HepG2 (cell line): ENCODE measurements around the gene NR2C1. TPM values are rescaled to one million over a fixed set of nuclear protein-coding genes. Genes with fewer than 3 reads are reported as not detected.

ENCODE experiments used
- BATF2 ChIP-seq: sonication (generic); formaldehyde crosslinking; IDR thresholded peaks from 2 replicates; pipeline ENCODE4 v1.8.0; 2022; ENCODE audit warnings: mild to moderate bottlenecking, missing genetic modification reagents, moderate library complexity
- CEBPB ChIP-seq: IDR thresholded peaks from 2 replicates; pipeline ENCODE4 v1.6.1; 2011; ENCODE audit warnings: low read depth, low read length, improper control_type of control experiment, borderline replicate concordance
- DNMT1 ChIP-seq: sonication (generic); formaldehyde crosslinking; IDR thresholded peaks from 2 replicates; pipeline ENCODE4 v1.5.1; 2020; ENCODE audit warnings: mild to moderate bottlenecking, missing genetic modification reagents
- E2F2 ChIP-seq: sonication (generic); formaldehyde crosslinking; IDR thresholded peaks from 2 replicates; pipeline ENCODE4 v1.4.0; 2020; ENCODE audit warnings: missing genetic modification reagents, borderline replicate concordance
- HNRNPH1 ChIP-seq: fragments of 200-400 bp; formaldehyde crosslinking; optimal IDR thresholded peaks from 2 replicates; pipeline ENCODE3; 2017; ENCODE audit warnings: mild to moderate bottlenecking, low read depth, low read length
- RFXANK ChIP-seq: IDR thresholded peaks from 2 replicates; pipeline ENCODE4 v1.6.1; 2016
- STAT5B ChIP-seq: sonication (generic); formaldehyde crosslinking; IDR thresholded peaks from 2 replicates; pipeline ENCODE4 v1.4.0; 2020; ENCODE audit warnings: missing genetic modification reagents
- SYNCRIP ChIP-seq: fragments of 200-400 bp; formaldehyde crosslinking; IDR thresholded peaks from 2 replicates; pipeline ENCODE4 v1.6.1; 2018; ENCODE audit warnings: mild to moderate bottlenecking, low read depth, low read length; ENCODE audit not compliant: insufficient read depth
- TMF1 ChIP-seq: sonication (generic); formaldehyde crosslinking; IDR thresholded peaks from 2 replicates; pipeline ENCODE4 v1.8.1; 2022; ENCODE audit warnings: low read depth, missing genetic modification reagents
- ZKSCAN5 ChIP-seq: sonication (generic); formaldehyde crosslinking; IDR thresholded peaks from 2 replicates; pipeline ENCODE4 v1.5.1; 2020; ENCODE audit warnings: mild to moderate bottlenecking, missing genetic modification reagents
- ZNF431 ChIP-seq: sonication (generic); formaldehyde crosslinking; IDR thresholded peaks from 2 replicates; pipeline ENCODE4 v1.9.0; 2022; ENCODE audit warnings: missing genetic modification reagents, low read depth, mild to moderate bottlenecking, borderline replicate concordance
- ZSCAN30 ChIP-seq: sonication (generic); formaldehyde crosslinking; IDR thresholded peaks from 2 replicates; pipeline ENCODE4 v1.5.0; 2020; ENCODE audit warnings: mild to moderate bottlenecking, missing genetic modification reagents
- polyA plus RNA-seq, 8 experiments: library from polyadenylated mRNA; depleted of rRNA in 3 of 8; stranded (reverse) in 7 of 8; unstranded in 1 of 8; fragments of >200 nt; fragmentation: Illumina TruSeq in 4 of 8; extraction: Trizol in 4 of 8; gene quantifications; 2 replicates each; pipeline versions ENCODE4 v1.2.1 to v1.2.3, GENCODE V29; 2011 to 2016; ENCODE audit warnings: low read depth in 4 of 8, missing spikeins in 1 of 8, mixed read lengths in 1 of 8; ENCODE audit not compliant: insufficient read depth in 1 of 8
- total RNA-seq, 5 experiments: library from RNA; depleted of rRNA; stranded (reverse); fragments of >200 nt; fragmentation: Illumina TruSeq; extraction: Trizol; gene quantifications; 2 replicates each; pipeline ENCODE4 v1.2.3, GENCODE V29; 2016; ENCODE audit warnings: low read depth in 1 of 5
- TF ChIP-seq, protein P1 (sequence below): sonication (generic); formaldehyde crosslinking; IDR thresholded peaks from 2 replicates; pipeline ENCODE4 v1.4.0; 2020; ENCODE audit warnings: mild to moderate bottlenecking, missing genetic modification reagents, borderline replicate concordance
- TF ChIP-seq, protein P2 (sequence below): sonication (generic); formaldehyde crosslinking; IDR thresholded peaks from 2 replicates; pipeline ENCODE4 v1.8.0; 2022; ENCODE audit warnings: mild to moderate bottlenecking, missing genetic modification reagents, borderline replicate concordance
- TF ChIP-seq, protein P3 (sequence below): sonication (generic); formaldehyde crosslinking; conservative IDR thresholded peaks from 2 replicates; pipeline ENCODE4 v1.8.0; 2022; ENCODE audit warnings: missing genetic modification reagents
- TF ChIP-seq, protein P4 (sequence below): IDR thresholded peaks from 2 replicates; pipeline ENCODE4 v1.6.1; 2016; ENCODE audit warnings: missing compliant biosample characterization, missing genetic modification reagents, borderline replicate concordance

The NR2C1 gene
- total and polyA plus RNA-seq, 2 of the 13 experiments (the other 11 are each of a cell fraction or from before 2014, with no cell fraction given): 38.0 to 70.8 TPM

DNA sequence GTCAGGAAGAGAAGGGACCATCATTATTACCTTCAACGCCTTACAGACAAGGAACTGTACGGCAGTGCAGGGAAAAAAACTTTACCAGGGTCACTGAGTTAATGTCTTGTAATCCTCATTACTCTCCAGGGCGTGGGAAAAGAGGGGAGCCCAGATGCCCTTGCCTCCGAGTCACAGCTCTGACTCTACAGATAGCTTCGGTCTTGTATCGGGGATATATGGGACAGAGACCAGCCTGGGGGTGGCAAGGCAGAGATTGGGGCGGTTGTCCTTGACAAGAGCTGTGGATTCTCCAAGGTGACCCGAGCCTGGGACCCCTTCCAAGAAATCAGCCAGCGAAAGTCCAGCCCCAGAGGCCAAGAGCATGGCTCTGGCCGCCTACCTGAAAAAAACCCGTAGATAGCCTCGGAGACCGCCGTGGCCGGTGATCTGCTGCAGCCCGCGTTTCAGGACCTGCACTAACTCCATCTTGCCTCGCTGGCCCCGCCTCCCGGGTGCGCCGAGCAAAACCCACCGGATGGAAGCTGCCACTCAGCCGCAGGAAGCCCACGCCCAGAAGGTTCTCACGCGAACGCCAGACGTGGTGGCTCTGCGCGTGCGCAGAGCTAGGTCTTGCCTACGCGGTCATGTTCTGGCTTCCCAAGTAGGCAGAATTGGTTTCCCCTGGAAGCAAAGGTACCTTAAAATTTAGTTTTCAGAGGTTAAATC, 70.1 kb downstream of the NR2C1 start, which contains the start of gene NDUFA12 (continued):
- TF ChIP-seq, protein P1, sequence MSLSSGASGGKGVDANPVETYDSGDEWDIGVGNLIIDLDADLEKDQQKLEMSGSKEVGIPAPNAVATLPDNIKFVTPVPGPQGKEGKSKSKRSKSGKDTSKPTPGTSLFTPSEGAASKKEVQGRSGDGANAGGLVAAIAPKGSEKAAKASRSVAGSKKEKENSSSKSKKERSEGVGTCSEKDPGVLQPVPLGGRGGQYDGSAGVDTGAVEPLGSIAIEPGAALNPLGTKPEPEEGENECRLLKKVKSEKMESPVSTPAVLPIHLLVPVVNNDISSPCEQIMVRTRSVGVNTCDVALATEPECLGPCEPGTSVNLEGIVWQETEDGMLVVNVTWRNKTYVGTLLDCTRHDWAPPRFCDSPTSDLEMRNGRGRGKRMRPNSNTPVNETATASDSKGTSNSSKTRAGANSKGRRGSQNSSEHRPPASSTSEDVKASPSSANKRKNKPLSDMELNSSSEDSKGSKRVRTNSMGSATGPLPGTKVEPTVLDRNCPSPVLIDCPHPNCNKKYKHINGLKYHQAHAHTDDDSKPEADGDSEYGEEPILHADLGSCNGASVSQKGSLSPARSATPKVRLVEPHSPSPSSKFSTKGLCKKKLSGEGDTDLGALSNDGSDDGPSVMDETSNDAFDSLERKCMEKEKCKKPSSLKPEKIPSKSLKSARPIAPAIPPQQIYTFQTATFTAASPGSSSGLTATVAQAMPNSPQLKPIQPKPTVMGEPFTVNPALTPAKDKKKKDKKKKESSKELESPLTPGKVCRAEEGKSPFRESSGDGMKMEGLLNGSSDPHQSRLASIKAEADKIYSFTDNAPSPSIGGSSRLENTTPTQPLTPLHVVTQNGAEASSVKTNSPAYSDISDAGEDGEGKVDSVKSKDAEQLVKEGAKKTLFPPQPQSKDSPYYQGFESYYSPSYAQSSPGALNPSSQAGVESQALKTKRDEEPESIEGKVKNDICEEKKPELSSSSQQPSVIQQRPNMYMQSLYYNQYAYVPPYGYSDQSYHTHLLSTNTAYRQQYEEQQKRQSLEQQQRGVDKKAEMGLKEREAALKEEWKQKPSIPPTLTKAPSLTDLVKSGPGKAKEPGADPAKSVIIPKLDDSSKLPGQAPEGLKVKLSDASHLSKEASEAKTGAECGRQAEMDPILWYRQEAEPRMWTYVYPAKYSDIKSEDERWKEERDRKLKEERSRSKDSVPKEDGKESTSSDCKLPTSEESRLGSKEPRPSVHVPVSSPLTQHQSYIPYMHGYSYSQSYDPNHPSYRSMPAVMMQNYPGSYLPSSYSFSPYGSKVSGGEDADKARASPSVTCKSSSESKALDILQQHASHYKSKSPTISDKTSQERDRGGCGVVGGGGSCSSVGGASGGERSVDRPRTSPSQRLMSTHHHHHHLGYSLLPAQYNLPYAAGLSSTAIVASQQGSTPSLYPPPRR (CRISPR knock-in tag): peak; percentile 44; the same call in 1 of the 2 replicates
- no peak for TF ChIP-seq ZKSCAN5 (CRISPR knock-in tag)
- no peak for TF ChIP-seq HNRNPH1
- 0 out of 2 replicates have a peak, but pooled peaks have one; percentile 54 for TF ChIP-seq ZSCAN30 (CRISPR knock-in tag)
- TF ChIP-seq TMF1 (CRISPR knock-in tag): no peak
- TF ChIP-seq, protein P2, sequence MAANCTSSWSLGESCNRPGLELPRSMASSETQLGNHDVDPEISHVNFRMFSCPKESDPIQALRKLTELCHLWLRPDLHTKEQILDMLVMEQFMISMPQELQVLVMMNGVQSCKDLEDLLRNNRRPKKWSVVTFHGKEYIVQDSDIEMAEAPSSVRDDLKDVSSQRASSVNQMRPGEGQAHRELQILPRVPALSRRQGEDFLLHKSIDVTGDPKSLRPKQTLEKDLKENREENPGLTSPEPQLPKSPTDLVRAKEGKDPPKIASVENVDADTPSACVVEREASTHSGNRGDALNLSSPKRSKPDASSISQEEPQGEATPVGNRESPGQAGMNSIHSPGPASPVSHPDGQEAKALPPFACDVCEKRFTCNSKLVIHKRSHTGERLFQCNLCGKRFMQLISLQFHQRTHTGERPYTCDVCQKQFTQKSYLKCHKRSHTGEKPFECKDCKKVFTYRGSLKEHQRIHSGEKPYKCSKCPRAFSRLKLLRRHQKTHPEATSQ (CRISPR knock-in tag): no peak; the same call in 1 of the 2 replicates
- TF ChIP-seq DNMT1 (CRISPR knock-in tag): peak; percentile 71; the same call in 1 of the 2 replicates
- no peak for TF ChIP-seq RFXANK (CRISPR knock-in tag)
- TF ChIP-seq, protein P3, sequence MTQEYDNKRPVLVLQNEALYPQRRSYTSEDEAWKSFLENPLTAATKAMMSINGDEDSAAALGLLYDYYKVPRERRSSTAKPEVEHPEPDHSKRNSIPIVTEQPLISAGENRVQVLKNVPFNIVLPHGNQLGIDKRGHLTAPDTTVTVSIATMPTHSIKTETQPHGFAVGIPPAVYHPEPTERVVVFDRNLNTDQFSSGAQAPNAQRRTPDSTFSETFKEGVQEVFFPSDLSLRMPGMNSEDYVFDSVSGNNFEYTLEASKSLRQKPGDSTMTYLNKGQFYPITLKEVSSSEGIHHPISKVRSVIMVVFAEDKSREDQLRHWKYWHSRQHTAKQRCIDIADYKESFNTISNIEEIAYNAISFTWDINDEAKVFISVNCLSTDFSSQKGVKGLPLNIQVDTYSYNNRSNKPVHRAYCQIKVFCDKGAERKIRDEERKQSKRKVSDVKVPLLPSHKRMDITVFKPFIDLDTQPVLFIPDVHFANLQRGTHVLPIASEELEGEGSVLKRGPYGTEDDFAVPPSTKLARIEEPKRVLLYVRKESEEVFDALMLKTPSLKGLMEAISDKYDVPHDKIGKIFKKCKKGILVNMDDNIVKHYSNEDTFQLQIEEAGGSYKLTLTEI: no peak
- TF ChIP-seq E2F2 (CRISPR knock-in tag): no peak
- TF ChIP-seq STAT5B (CRISPR knock-in tag): peak; percentile 38; the same call in 1 of the 2 replicates
- TF ChIP-seq, protein P4, sequence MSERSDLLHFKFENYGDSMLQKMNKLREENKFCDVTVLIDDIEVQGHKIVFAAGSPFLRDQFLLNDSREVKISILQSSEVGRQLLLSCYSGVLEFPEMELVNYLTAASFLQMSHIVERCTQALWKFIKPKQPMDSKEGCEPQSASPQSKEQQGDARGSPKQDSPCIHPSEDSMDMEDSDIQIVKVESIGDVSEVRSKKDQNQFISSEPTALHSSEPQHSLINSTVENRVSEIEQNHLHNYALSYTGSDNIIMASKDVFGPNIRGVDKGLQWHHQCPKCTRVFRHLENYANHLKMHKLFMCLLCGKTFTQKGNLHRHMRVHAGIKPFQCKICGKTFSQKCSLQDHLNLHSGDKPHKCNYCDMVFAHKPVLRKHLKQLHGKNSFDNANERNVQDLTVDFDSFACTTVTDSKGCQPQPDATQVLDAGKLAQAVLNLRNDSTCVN (CRISPR knock-in tag): peak; percentile 84; the same call in 1 of the 2 replicates
- TF ChIP-seq CEBPB: no peak
- no peak for TF ChIP-seq SYNCRIP
- TF ChIP-seq BATF2 (CRISPR knock-in tag): no peak
- TF ChIP-seq ZNF431 (CRISPR knock-in tag): peak; percentile 75
